ENCODE results near the gene IVD.

Gene IVD

GRCh38 chr15:40365624-40366456 is 39.8 kb upstream of the IVD start:
- 92 to 94% methylated on average over 9 to 11 of the region's 11 CpGs for WGBS, 2 experiments (ENCODE audit: insufficient coverage in 2 of 2)
- no peak overlapping the region for H3K4me3 ChIP-seq (ENCODE audit: extremely low read depth, insufficient read depth, low read length, poor library complexity, severe bottlenecking)
- H3K4me1 ChIP-seq (ENCODE audit: control insufficient read depth, insufficient read depth, low read length, poor library complexity, severe bottlenecking) = no peaks in the 10 kb centered on the region
- H3K9me3 ChIP-seq (ENCODE audit: control insufficient read depth, low read length) = no peaks in the 10 kb centered on the region
- H3K36me3 ChIP-seq (ENCODE audit: control insufficient read depth, insufficient read depth, low read length) = no peaks in the 10 kb centered on the region
- H3K27ac ChIP-seq (ENCODE audit: low read depth, low read length, severe bottlenecking) = no peak overlapping the region

- 93 to 98% methylated on average over 12 to 14 of the region's 14 CpGs for WGBS, 2 experiments (ENCODE audit: insufficient coverage in 2 of 2)
- H3K27ac ChIP-seq (ENCODE audit: low read depth, low read length, severe bottlenecking) = no peak overlapping the region
- no peaks in the 10 kb centered on the region for H3K9me3 ChIP-seq (ENCODE audit: control insufficient read depth, low read length)
- H3K36me3 ChIP-seq (ENCODE audit: control insufficient read depth, insufficient read depth, low read length) = no peaks in the 10 kb centered on the region
- no peak overlapping the region for H3K4me3 ChIP-seq (ENCODE audit: extremely low read depth, insufficient read depth, low read length, poor library complexity, severe bottlenecking)
- no peaks in the 10 kb centered on the region for H3K4me1 ChIP-seq (ENCODE audit: control insufficient read depth, insufficient read depth, low read length, poor library complexity, severe bottlenecking)
Observed at GRCh38 chr15:40366457-40367370, 38.9 kb upstream of the IVD start.

DNA sequence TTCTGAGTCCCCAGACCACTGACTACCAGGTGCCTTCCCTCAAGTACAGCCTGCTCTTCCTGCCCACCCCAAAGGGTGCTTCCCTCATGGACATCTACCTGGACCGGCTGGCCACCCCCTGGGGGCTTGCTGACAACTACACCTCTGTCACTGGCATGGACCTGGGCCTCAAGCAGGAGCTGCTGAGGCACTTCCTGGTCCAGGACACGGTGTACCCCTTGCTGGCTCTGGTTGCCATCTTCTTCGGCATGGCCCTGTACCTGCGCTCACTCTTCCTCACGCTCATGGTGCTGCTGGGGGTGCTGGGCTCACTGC is 38.3 kb upstream of the IVD start:
- WGBS, 2 experiments (ENCODE audit: insufficient coverage in 2 of 2) = 97 to 98% methylated on average over 5 of the region's 5 CpGs
- Histone ChIP-seq H3K4me3 (ENCODE audit: extremely low read depth, insufficient read depth, low read length, poor library complexity, severe bottlenecking) (no peak overlapping the region), H3K9me3 (ENCODE audit: control insufficient read depth, low read length) (no peaks in the 10 kb centered on the region), H3K4me1 (ENCODE audit: control insufficient read depth, insufficient read depth, low read length, poor library complexity, severe bottlenecking) (no peaks in the 10 kb centered on the region), H3K36me3 (ENCODE audit: control insufficient read depth, insufficient read depth, low read length) (no peaks in the 10 kb centered on the region), H3K27ac (ENCODE audit: low read depth, low read length, severe bottlenecking) (no peak overlapping the region)

DNA sequence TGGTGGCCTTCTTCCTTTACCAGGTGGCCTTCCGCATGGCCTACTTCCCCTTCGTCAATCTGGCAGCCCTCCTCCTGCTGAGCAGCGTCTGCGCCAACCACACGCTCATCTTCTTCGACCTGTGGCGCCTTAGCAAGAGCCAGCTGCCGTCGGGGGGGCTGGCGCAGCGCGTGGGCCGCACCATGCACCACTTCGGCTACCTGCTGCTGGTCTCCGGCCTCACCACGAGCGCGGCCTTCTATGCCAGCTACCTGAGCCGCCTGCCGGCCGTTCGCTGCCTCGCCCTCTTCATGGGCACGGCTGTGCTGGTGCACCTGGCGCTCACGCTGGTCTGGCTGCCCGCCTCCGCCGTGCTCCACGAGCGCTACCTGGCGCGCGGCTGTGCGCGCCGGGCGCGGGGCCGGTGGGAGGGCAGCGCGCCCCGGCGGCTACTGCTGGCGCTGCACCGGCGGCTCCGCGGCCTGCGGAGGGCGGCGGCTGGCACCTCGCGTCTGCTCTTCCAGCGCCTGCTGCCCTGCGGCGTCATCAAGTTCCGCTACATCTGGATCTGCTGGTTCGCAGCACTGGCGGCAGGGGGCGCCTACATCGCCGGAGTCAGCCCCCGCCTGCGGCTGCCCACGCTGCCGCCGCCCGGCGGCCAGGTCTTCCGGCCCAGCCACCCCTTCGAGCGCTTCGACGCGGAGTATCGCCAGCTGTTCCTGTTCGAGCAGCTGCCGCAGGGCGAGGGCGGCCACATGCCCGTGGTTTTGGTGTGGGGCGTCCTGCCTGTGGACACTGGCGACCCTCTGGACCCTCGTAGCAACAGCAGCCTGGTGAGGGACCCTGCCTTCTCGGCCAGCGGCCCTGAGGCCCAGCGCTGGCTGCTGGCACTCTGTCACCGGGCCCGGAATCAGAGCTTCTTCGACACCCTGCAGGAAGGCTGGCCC is 37.6 kb upstream of the IVD start:
- Histone ChIP-seq H3K27ac (ENCODE audit: low read depth, low read length, severe bottlenecking) (no peak overlapping the region), H3K4me1 (ENCODE audit: control insufficient read depth, insufficient read depth, low read length, poor library complexity, severe bottlenecking) (no peaks in the 10 kb centered on the region), H3K4me3 (ENCODE audit: extremely low read depth, insufficient read depth, low read length, poor library complexity, severe bottlenecking) (peak overlapping the region; percentile 2), H3K36me3 (ENCODE audit: control insufficient read depth, insufficient read depth, low read length) (no peaks in the 10 kb centered on the region), H3K9me3 (ENCODE audit: control insufficient read depth, low read length) (no peaks in the 10 kb centered on the region)
- WGBS, 2 experiments (ENCODE audit: insufficient coverage in 2 of 2) = 38 to 42% methylated on average over 59 to 77 of the region's 91 CpGs

DNA sequence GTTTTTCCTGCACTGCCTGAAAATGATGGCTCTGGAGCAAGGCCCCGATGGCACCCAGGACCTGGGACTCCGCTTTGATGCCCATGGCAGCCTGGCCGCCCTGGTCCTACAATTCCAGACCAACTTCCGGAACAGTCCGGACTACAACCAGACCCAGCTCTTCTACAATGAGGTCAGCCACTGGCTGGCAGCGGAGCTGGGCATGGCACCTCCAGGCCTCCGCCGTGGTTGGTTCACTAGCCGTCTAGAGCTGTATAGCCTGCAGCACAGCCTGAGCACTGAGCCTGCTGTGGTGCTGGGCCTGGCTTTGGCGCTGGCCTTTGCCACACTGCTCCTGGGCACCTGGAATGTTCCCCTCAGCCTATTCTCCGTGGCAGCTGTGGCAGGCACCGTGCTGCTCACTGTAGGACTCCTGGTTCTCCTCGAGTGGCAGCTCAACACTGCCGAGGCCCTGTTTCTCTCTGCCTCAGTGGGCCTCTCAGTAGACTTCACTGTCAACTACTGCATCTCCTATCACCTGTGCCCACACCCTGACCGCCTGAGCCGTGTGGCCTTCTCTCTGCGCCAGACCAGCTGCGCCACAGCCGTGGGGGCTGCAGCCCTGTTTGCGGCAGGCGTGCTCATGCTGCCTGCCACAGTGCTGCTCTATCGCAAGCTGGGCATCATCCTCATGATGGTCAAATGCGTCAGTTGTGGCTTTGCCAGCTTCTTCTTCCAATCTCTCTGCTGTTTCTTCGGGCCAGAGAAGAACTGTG is 36.7 kb upstream of the IVD start:
- Histone ChIP-seq H3K9me3 (ENCODE audit: control insufficient read depth, low read length) (no peaks in the 10 kb centered on the region), H3K27ac (ENCODE audit: low read depth, low read length, severe bottlenecking) (no peak overlapping the region), H3K36me3 (ENCODE audit: control insufficient read depth, insufficient read depth, low read length) (no peaks in the 10 kb centered on the region), H3K4me1 (ENCODE audit: control insufficient read depth, insufficient read depth, low read length, poor library complexity, severe bottlenecking) (no peaks in the 10 kb centered on the region), H3K4me3 (ENCODE audit: extremely low read depth, insufficient read depth, low read length, poor library complexity, severe bottlenecking) (no peak overlapping the region)
- WGBS, 2 experiments (ENCODE audit: insufficient coverage in 2 of 2) = 95 to 97% methylated on average over 24 of the region's 24 CpGs

GRCh38 chr15:40369474-40369869 is 36.1 kb upstream of the IVD start:
- Histone ChIP-seq H3K4me1 (ENCODE audit: control insufficient read depth, insufficient read depth, low read length, poor library complexity, severe bottlenecking) (no peaks in the 10 kb centered on the region), H3K27ac (ENCODE audit: low read depth, low read length, severe bottlenecking) (no peak overlapping the region), H3K9me3 (ENCODE audit: control insufficient read depth, low read length) (no peaks in the 10 kb centered on the region), H3K36me3 (ENCODE audit: control insufficient read depth, insufficient read depth, low read length) (no peaks in the 10 kb centered on the region), H3K4me3 (ENCODE audit: extremely low read depth, insufficient read depth, low read length, poor library complexity, severe bottlenecking) (no peak overlapping the region)
- 86 to 91% methylated on average over 6 to 9 of the region's 10 CpGs for WGBS, 2 experiments (ENCODE audit: insufficient coverage in 2 of 2)

GRCh38 chr15:40369971-40370370 is 35.6 kb upstream of the IVD start:
- WGBS, 2 experiments (ENCODE audit: insufficient coverage in 2 of 2) = 92 to 94% methylated on average over 11 to 13 of the region's 13 CpGs
- Histone ChIP-seq H3K9me3 (ENCODE audit: control insufficient read depth, low read length) (no peaks in the 10 kb centered on the region), H3K4me1 (ENCODE audit: control insufficient read depth, insufficient read depth, low read length, poor library complexity, severe bottlenecking) (no peaks in the 10 kb centered on the region), H3K27ac (ENCODE audit: low read depth, low read length, severe bottlenecking) (no peak overlapping the region), H3K4me3 (ENCODE audit: extremely low read depth, insufficient read depth, low read length, poor library complexity, severe bottlenecking) (no peak overlapping the region), H3K36me3 (ENCODE audit: control insufficient read depth, insufficient read depth, low read length) (no peaks in the 10 kb centered on the region)

- H3K27ac ChIP-seq (ENCODE audit: low read depth, low read length, severe bottlenecking) = no peak overlapping the region
- H3K9me3 ChIP-seq (ENCODE audit: control insufficient read depth, low read length) = no peaks in the 10 kb centered on the region
- no peaks in the 10 kb centered on the region for H3K4me1 ChIP-seq (ENCODE audit: control insufficient read depth, insufficient read depth, low read length, poor library complexity, severe bottlenecking)
- WGBS, 2 experiments (ENCODE audit: insufficient coverage in 2 of 2) = 55 to 56% methylated on average over 2 of the region's 2 CpGs
- H3K4me3 ChIP-seq (ENCODE audit: extremely low read depth, insufficient read depth, low read length, poor library complexity, severe bottlenecking) = no peak overlapping the region
- H3K36me3 ChIP-seq (ENCODE audit: control insufficient read depth, insufficient read depth, low read length) = no peaks in the 10 kb centered on the region
Observed at GRCh38 chr15:40372981-40373380, 32.6 kb upstream of the IVD start.

DNA sequence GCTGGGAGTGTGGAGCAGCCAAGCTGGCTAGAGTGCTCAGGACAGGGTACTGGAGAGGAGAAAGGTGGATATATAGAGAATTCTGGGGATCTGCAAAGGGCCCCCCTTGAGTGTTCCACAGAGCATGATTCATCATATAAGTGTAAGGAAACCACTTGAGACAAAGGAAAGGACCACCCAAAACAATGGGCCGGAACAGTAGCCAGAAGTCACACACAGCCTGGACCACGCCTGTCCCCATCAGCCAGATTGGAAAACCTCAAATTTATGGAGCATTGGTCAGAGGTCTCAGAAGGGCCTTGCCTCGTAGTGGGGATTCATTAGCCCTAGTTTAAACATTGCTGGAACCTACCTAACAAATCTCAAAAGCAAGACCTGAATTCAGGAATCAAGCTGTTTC is 28.0 kb upstream of the IVD start:
- Histone ChIP-seq H3K36me3 (ENCODE audit: control insufficient read depth, insufficient read depth, low read length) (no peaks in the 10 kb centered on the region), H3K4me1 (ENCODE audit: control insufficient read depth, insufficient read depth, low read length, poor library complexity, severe bottlenecking) (peaks cover 3% of the 10 kb centered on the region), H3K9me3 (ENCODE audit: control insufficient read depth, low read length) (no peaks in the 10 kb centered on the region), H3K4me3 (ENCODE audit: extremely low read depth, insufficient read depth, low read length, poor library complexity, severe bottlenecking) (no peak overlapping the region), H3K27ac (ENCODE audit: low read depth, low read length, severe bottlenecking) (no peak overlapping the region)
- WGBS, 2 experiments (ENCODE audit: insufficient coverage in 2 of 2) = 92 to 100% methylated on average over 2 to 3 of the region's 3 CpGs

DNA sequence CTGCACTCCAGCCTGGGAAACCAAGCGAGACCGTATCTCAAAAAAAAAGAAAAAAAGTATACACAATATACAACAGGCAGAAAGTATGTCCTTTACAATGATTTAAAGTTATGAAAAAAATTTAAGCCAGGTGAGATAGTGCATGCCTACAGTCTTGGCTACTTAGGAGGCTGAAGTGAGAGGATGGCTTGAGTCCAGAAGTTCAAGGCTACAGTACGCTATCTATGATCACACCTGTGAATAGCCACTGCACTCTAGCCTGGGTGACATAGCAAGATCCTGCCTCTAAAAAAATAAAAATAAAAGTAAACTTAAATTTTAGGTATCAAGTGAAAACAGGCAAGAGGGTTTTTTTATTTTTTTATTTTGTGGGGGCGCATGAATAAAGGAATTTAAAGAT is 26.2 kb upstream of the IVD start:
- peaks cover 4% of the 10 kb centered on the region for H3K36me3 ChIP-seq (ENCODE audit: control insufficient read depth, insufficient read depth, low read length)
- H3K9me3 ChIP-seq (ENCODE audit: control insufficient read depth, low read length) = no peaks in the 10 kb centered on the region
- H3K27ac ChIP-seq (ENCODE audit: low read depth, low read length, severe bottlenecking) = no peak overlapping the region
- 100% methylated on average over 1 of the region's 4 CpGs; no CpG with 5 or more reads in 1 of the 2 experiments for WGBS, 2 experiments (ENCODE audit: insufficient coverage in 2 of 2)
- peaks cover 6% of the 10 kb centered on the region for H3K4me1 ChIP-seq (ENCODE audit: control insufficient read depth, insufficient read depth, low read length, poor library complexity, severe bottlenecking)
- H3K4me3 ChIP-seq (ENCODE audit: extremely low read depth, insufficient read depth, low read length, poor library complexity, severe bottlenecking) = no peak overlapping the region

Measured in mesodermal cell (in vitro differentiated cells).